ENCODE measurements around the gene IL1RL2. TPM values are rescaled to one million over a fixed set of nuclear protein-coding genes. Genes with fewer than 3 reads are reported as not detected.
A peak's percentile ranks its signal among the peaks of the same experiment; 100 is the strongest.

Gene IL1RL2
- total and polyA plus RNA-seq, 2 of the 4 experiments (the other 2 are of a cell fraction): 0.09 to 0.36 TPM

DNA sequence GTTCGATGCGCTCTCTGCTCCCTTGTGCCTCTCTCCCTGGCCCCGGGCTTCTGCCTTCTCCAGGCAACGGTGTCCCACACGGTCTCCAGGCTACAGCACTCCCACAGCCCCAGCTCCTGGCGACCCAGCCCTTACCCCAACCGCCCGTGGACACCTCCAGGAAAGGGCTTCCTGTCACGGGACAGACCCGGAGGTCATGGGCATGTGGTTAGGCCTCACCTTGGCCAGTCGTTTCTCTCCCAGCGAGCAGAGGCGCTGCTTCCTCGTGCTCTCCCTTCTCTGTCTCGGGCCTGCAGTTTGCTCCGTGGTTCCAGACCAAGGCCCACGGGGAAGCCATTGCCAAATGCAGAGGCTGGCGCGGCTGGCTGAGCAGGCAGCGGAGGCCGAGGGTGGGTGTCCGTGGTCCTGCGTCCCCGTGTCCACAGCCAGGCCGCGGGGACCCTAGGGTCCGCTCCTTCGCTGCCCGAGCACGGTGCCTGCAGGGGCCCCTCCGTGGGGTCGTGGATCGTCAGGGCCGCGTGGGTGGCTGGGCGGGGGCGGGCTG, 63.5 kb downstream of the IL1RL2 start:
- H3K14ac ChIP-seq (replicated peaks; ENCODE audit: low read depth, low read length): no peak overlapping the region
- peak overlapping the region; percentile 15; the same call in 1 of the 2 replicates for H2AK5ac ChIP-seq (ENCODE audit: low read depth, low read length)
- H4K5ac ChIP-seq (ENCODE audit: low read depth, low read length): no peak overlapping the region
- H3K9ac ChIP-seq (ENCODE audit: low read depth, low read length): no peak overlapping the region
- intact Hi-C loops (cut with micrococcal nuclease): no loop called here
- POLR2A ChIA-PET (ENCODE audit: unreplicated experiment): no interaction called here
- H3K9me1 ChIP-seq (ENCODE audit: insufficient read depth, low read length): no peaks in the 10 kb centered on the region
- TF ChIP-seq CEBPB (IDR thresholded peaks at IDR 0.05; ENCODE audit: low read depth, low read length) (no peak), MXI1 (IDR thresholded peaks at IDR 0.05; ENCODE audit: borderline replicate concordance, low read depth, low read length) (no peak), MAZ (IDR thresholded peaks at IDR 0.05; ENCODE audit: borderline replicate concordance, low read depth, low read length) (no peak), FOS (IDR thresholded peaks at IDR 0.05; ENCODE audit: low read depth, low read length) (no peak), RAD21 (IDR thresholded peaks at IDR 0.05; ENCODE audit: low read length) (no peak), RFX5 (IDR thresholded peaks at IDR 0.05; ENCODE audit: low read depth, low read length) (no peak), RCOR1 (IDR thresholded peaks at IDR 0.05; ENCODE audit: insufficient replicate concordance, low read length) (no peak), CHD1 (IDR thresholded peaks at IDR 0.05; ENCODE audit: low read depth, low read length) (no peak), MAFK (IDR thresholded peaks at IDR 0.05; ENCODE audit: low read depth, low read length) (no peak)
- TF ChIP-seq, protein P1, sequence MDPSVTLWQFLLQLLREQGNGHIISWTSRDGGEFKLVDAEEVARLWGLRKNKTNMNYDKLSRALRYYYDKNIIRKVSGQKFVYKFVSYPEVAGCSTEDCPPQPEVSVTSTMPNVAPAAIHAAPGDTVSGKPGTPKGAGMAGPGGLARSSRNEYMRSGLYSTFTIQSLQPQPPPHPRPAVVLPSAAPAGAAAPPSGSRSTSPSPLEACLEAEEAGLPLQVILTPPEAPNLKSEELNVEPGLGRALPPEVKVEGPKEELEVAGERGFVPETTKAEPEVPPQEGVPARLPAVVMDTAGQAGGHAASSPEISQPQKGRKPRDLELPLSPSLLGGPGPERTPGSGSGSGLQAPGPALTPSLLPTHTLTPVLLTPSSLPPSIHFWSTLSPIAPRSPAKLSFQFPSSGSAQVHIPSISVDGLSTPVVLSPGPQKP (IDR thresholded peaks at IDR 0.05; ENCODE audit: borderline replicate concordance, low read depth, low read length): no peak
- TF ChIP-seq, protein P2, sequence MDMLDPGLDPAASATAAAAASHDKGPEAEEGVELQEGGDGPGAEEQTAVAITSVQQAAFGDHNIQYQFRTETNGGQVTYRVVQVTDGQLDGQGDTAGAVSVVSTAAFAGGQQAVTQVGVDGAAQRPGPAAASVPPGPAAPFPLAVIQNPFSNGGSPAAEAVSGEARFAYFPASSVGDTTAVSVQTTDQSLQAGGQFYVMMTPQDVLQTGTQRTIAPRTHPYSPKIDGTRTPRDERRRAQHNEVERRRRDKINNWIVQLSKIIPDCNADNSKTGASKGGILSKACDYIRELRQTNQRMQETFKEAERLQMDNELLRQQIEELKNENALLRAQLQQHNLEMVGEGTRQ (IDR thresholded peaks at IDR 0.05; ENCODE audit: low read depth, low read length): no peak
- H2BK20ac ChIP-seq (ENCODE audit: low read depth, low read length): no peak overlapping the region
- no peak overlapping the region for H2AK9ac ChIP-seq (replicated peaks; ENCODE audit: low read depth, low read length, poor library complexity)
- no peak overlapping the region for H3K27ac ChIP-seq (ENCODE audit: insufficient read depth, low read length)
- 84% methylated on average over 21 of the region's 37 CpGs; no CpG with 5 or more reads in 1 of the 2 experiments for WGBS, 2 experiments (ENCODE audit: extremely low coverage in 2 of 2, insufficient read length in 1 of 2)
- H2AFZ ChIP-seq (replicated peaks; ENCODE audit: low read length, poor library complexity): peak overlapping the region; percentile 62
- CTCF ChIA-PET: interaction anchor here (0.9 to 1.5 kb wide), 2 partner anchors 10 to 106 kb away, joined by 3 to 4 read pairs; partner anchors contain the start of gene IL18R1
- no peaks in the 10 kb centered on the region for H4K20me1 ChIP-seq (ENCODE audit: insufficient read depth, low read length)
- ATAC-seq (ENCODE audit: low read depth) (no peak), DNase-seq (no peak)
- no peak overlapping the region for H2BK15ac ChIP-seq (ENCODE audit: low read depth, low read length)
- H4K8ac ChIP-seq (ENCODE audit: low read depth in 2 of 2, low read length in 2 of 2): no peak overlapping the region
- no TSS peak for BruUV-seq (replicated peaks)
- H2BK120ac ChIP-seq (ENCODE audit: low read depth, low read length): no peak overlapping the region
- H3K56ac ChIP-seq (ENCODE audit: extremely low read depth, insufficient read depth, low read length): no peak overlapping the region
- H4K91ac ChIP-seq (ENCODE audit: insufficient read depth, low read depth, low read length): no peak overlapping the region
- no peak overlapping the region for H3K4ac ChIP-seq (ENCODE audit: low read depth, low read length)
- in situ Hi-C loops (cut with MboI; ENCODE audit: low sequenced_read_pairs): loop anchor here (5.0 kb wide), 1 partner anchor 107 kb away; the partner anchor contains the start of gene IL18R1
- no peak overlapping the region for H2BK5ac ChIP-seq (ENCODE audit: low read depth, low read length, poor library complexity, severe bottlenecking)
- H3K23ac ChIP-seq (ENCODE audit: low read depth, low read length): no peak overlapping the region
- H3K4me2 ChIP-seq (ENCODE audit: low read depth, low read length): no peak overlapping the region
- H3K9me3 ChIP-seq (ENCODE audit: control insufficient read depth, insufficient read depth, low read length): no peaks in the 10 kb centered on the region
- dilution Hi-C loops (cut with HindIII; ENCODE audit: low sequenced_read_pairs, unreplicated experiment): no loop called here
- no peaks in the 10 kb centered on the region for H3K79me1 ChIP-seq (ENCODE audit: low read depth in 1 of 2, low read length in 2 of 2)
- no peaks in the 10 kb centered on the region for H3K36me3 ChIP-seq (ENCODE audit: control insufficient read depth, insufficient read depth, low read length)
- H3K4me1 ChIP-seq (ENCODE audit: control insufficient read depth, insufficient read depth, low read length): no peaks in the 10 kb centered on the region
- H3K4me3 ChIP-seq (ENCODE audit: insufficient read depth, low read depth, low read length): no peak overlapping the region
- H3K27me3 ChIP-seq (ENCODE audit: control insufficient read depth, insufficient read depth, low read length): peaks cover 4% of the 10 kb centered on the region; the same call in 1 of the 2 replicates
- H3K18ac ChIP-seq (ENCODE audit: low read depth, low read length): no peak overlapping the region

Measured in IMR-90 (cell line).